Measurements from ENCODE around the gene LDLR.

Gene LDLR

DNA sequence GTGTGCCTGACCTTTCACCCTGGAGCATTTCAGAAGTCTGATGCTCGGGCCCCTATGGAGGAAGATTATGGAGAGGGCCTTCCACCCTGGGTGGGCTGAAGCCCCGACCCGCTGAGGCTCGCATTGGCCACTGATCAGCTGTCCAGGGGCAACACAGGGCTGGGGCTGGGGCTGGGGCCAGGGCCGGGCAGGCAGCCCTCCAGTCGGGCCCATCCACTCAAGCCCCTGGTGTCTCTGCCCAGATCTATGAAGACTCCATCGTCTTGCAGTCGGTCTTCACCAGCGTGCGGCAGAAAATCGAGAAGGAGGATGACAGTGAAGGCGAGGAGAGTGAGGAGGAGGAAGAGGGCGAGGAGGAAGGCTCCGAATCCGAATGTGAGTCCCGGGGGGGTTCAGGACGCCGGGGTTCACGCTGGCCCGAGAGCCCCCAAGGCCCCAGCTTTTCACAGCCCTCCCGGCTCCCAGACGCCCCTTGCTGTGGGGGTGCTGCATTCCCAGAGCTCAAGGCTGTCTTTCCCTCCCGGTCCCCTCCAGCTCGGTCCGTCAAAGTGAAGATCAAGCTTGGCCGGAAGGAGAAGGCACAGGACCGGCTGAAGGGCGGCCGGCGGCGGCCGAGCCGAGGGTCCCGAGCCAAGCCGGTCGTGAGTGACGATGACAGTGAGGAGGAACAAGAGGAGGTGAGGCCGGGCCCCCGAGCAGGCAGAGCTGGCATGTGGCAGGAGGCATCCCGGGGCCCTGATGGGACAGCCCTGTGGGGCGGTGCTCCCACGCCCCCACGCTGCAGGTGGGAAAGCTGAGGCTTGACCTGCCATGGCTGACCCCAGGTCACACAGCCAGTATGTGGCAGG, 29.5 kb upstream of the LDLR start:
- Histone ChIP-seq H3K9me3 (ENCODE audit: insufficient read depth, low read length) (no peaks in the 10 kb centered on the region), H3K4me3 (ENCODE audit: insufficient read depth, low read length, poor library complexity, severe bottlenecking) (no peak overlapping the region), H3F3A (ENCODE audit: insufficient read depth) (no peaks in the 10 kb centered on the region), H3K9ac (ENCODE audit: low read length) (no peak overlapping the region), H3K79me2 (ENCODE audit: insufficient read depth, low read length) (no peaks in the 10 kb centered on the region), H3K9me2 (replicated peaks; ENCODE audit: insufficient read depth, low read length) (no peaks in the 10 kb centered on the region), H3K27me3 (ENCODE audit: low read length) (no peaks in the 10 kb centered on the region), H2AFZ (ENCODE audit: low read depth, low read length, severe bottlenecking) (no peak overlapping the region), H3K36me3 (ENCODE audit: low read length) (no peaks in the 10 kb centered on the region; the same call in 1 of the 2 replicates), H3K4me2 (ENCODE audit: low read depth, low read length, poor library complexity, severe bottlenecking) (no peak overlapping the region), H4K20me1 (ENCODE audit: low read depth, low read length) (no peaks in the 10 kb centered on the region), H3K27ac (ENCODE audit: low read depth, low read length) (no peak overlapping the region)
- TF ChIP-seq, protein P1, sequence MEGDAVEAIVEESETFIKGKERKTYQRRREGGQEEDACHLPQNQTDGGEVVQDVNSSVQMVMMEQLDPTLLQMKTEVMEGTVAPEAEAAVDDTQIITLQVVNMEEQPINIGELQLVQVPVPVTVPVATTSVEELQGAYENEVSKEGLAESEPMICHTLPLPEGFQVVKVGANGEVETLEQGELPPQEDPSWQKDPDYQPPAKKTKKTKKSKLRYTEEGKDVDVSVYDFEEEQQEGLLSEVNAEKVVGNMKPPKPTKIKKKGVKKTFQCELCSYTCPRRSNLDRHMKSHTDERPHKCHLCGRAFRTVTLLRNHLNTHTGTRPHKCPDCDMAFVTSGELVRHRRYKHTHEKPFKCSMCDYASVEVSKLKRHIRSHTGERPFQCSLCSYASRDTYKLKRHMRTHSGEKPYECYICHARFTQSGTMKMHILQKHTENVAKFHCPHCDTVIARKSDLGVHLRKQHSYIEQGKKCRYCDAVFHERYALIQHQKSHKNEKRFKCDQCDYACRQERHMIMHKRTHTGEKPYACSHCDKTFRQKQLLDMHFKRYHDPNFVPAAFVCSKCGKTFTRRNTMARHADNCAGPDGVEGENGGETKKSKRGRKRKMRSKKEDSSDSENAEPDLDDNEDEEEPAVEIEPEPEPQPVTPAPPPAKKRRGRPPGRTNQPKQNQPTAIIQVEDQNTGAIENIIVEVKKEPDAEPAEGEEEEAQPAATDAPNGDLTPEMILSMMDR (IDR thresholded peaks at IDR 0.05; ENCODE audit: insufficient read depth, low read length, poor library complexity, severe bottlenecking), result no peak
- no peak for TF ChIP-seq EZH2phosphoT487 (conservative IDR thresholded peaks at IDR 0.05; ENCODE audit: low read length)

DNA sequence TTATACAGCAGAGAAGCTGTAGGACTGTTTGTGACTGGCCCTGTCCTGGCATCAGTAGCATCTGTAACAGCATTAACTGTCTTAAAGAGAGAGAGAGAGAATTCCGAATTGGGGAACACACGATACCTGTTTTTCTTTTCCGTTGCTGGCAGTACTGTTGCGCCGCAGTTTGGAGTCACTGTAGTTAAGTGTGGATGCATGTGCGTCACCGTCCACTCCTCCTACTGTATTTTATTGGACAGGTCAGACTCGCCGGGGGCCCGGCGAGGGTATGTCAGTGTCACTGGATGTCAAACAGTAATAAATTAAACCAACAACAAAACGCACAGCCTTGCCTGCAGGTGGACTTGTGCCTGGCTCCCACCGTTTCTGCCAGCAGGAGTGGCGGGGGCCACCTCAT, 27.3 kb upstream of the LDLR start:
- no peak overlapping the region for H2AFZ ChIP-seq (ENCODE audit: low read depth, low read length, severe bottlenecking)
- no peak overlapping the region for H3K4me2 ChIP-seq (ENCODE audit: low read depth, low read length, poor library complexity, severe bottlenecking)
- H4K20me1 ChIP-seq (ENCODE audit: low read depth, low read length), result no peaks in the 10 kb centered on the region
- no peaks in the 10 kb centered on the region for H3K27me3 ChIP-seq (ENCODE audit: low read length)
- H3K4me3 ChIP-seq (ENCODE audit: insufficient read depth, low read length, poor library complexity, severe bottlenecking), result no peak overlapping the region
- H3K79me2 ChIP-seq (ENCODE audit: insufficient read depth, low read length), result no peaks in the 10 kb centered on the region
- TF ChIP-seq EZH2phosphoT487 (conservative IDR thresholded peaks at IDR 0.05; ENCODE audit: low read length), result no peak
- H3F3A ChIP-seq (ENCODE audit: insufficient read depth), result no peaks in the 10 kb centered on the region
- H3K27ac ChIP-seq (ENCODE audit: low read depth, low read length), result no peak overlapping the region
- no peaks in the 10 kb centered on the region for H3K9me3 ChIP-seq (ENCODE audit: insufficient read depth, low read length)
- H3K9ac ChIP-seq (ENCODE audit: low read length), result no peak overlapping the region
- no peaks in the 10 kb centered on the region; the same call in 1 of the 2 replicates for H3K36me3 ChIP-seq (ENCODE audit: low read length)
- H3K9me2 ChIP-seq (replicated peaks; ENCODE audit: insufficient read depth, low read length), result no peaks in the 10 kb centered on the region

DNA sequence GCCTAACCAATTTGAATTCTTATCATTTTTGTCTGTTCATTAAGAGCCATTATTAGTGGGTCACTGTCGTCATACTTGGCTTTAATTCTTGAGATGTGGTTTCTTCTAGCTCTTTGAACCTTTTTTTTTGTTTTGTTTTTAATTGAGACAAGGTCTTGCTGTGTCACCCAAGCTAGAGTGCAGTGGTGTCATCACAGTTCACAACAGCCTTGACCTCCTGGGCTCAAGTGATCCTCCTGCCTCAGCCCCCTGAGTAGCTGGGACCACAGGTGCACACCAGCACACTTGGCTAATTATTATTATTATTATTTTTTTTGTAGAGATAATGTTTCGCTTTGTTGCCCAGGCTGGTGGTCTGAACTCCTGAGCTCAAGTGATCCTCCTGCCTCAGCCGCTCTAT, 25.8 kb upstream of the LDLR start:
- no peaks in the 10 kb centered on the region for H3K79me2 ChIP-seq (ENCODE audit: insufficient read depth, low read length)
- no peaks in the 10 kb centered on the region; the same call in 1 of the 2 replicates for H3K36me3 ChIP-seq (ENCODE audit: low read length)
- no peaks in the 10 kb centered on the region for H3K27me3 ChIP-seq (ENCODE audit: low read length)

More for the DNA sequence above, 25.8 kb upstream of the LDLR start:
- Histone ChIP-seq H2AFZ (ENCODE audit: low read depth, low read length, severe bottlenecking) (no peak overlapping the region), H3F3A (ENCODE audit: insufficient read depth) (no peaks in the 10 kb centered on the region), H3K9ac (ENCODE audit: low read length) (no peak overlapping the region), H3K4me2 (ENCODE audit: low read depth, low read length, poor library complexity, severe bottlenecking) (no peak overlapping the region), H3K9me3 (ENCODE audit: insufficient read depth, low read length) (no peaks in the 10 kb centered on the region), H4K20me1 (ENCODE audit: low read depth, low read length) (no peaks in the 10 kb centered on the region), H3K9me2 (replicated peaks; ENCODE audit: insufficient read depth, low read length) (no peaks in the 10 kb centered on the region), H3K4me3 (ENCODE audit: insufficient read depth, low read length, poor library complexity, severe bottlenecking) (no peak overlapping the region), H3K27ac (ENCODE audit: low read depth, low read length) (no peak overlapping the region)
- TF ChIP-seq, protein P1 (IDR thresholded peaks at IDR 0.05; ENCODE audit: insufficient read depth, low read length, poor library complexity, severe bottlenecking), result no peak
- no peak for TF ChIP-seq EZH2phosphoT487 (conservative IDR thresholded peaks at IDR 0.05; ENCODE audit: low read length)

All from SU-DHL-6 (cell line).